Body of pancreas (tissue), 4 donors: ENCODE data around the gene CHSY1.

Source experiments
- POLR2A ChIP-seq, 3 donors: fragments of 450-650 bp; IDR thresholded peaks; one replicate each; pipeline ENCODE4 v1.6.1; 2016; ENCODE audit warnings: antibody characterized with exemption in 3 of 3, mild to moderate bottlenecking in 2 of 3
- TF ChIP-seq, protein P1 (sequence below), 7 experiments: fragments of 450-650 bp in 4 of 7; fragments of 200-600 bp in 3 of 7; sonication (generic) in 3 of 7; IDR thresholded peaks; one replicate each; pipeline ENCODE4 v1.5.1; 2016 to 2019; ENCODE audit warnings: antibody characterized with exemption in 7 of 7

DNA sequence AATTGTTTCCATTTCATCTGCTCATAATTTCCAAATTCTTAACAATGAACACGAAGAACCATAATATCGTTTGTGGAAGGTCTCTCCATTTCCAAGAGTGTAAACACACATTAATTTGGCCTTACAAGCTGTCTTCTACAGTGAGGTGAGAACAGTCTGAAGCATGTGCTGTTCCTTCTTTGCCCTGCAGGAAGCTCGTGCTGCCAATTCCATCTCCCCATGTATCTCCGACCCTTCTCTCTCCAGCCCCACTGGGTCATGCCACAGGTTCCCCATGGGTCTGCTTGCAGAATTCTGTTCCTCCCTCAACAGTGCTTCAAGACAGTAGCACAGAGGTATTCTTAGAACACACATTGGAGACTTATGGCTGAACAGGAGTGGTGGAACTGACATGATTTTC is 70.5 kb downstream of the CHSY1 start:
- TF ChIP-seq, protein P1, sequence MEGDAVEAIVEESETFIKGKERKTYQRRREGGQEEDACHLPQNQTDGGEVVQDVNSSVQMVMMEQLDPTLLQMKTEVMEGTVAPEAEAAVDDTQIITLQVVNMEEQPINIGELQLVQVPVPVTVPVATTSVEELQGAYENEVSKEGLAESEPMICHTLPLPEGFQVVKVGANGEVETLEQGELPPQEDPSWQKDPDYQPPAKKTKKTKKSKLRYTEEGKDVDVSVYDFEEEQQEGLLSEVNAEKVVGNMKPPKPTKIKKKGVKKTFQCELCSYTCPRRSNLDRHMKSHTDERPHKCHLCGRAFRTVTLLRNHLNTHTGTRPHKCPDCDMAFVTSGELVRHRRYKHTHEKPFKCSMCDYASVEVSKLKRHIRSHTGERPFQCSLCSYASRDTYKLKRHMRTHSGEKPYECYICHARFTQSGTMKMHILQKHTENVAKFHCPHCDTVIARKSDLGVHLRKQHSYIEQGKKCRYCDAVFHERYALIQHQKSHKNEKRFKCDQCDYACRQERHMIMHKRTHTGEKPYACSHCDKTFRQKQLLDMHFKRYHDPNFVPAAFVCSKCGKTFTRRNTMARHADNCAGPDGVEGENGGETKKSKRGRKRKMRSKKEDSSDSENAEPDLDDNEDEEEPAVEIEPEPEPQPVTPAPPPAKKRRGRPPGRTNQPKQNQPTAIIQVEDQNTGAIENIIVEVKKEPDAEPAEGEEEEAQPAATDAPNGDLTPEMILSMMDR (IDR thresholded peaks at IDR 0.05) = no peak
- no peak for TF ChIP-seq POLR2A (IDR thresholded peaks at IDR 0.05)
